ENCODE measurements around the gene TMEM86B.
"Not testable (repeated sequence)": the region's sequence is repeated elsewhere in the genome, so short reads cannot be mapped to it uniquely, and the experiment has no call there.

The TMEM86B gene

DNA sequence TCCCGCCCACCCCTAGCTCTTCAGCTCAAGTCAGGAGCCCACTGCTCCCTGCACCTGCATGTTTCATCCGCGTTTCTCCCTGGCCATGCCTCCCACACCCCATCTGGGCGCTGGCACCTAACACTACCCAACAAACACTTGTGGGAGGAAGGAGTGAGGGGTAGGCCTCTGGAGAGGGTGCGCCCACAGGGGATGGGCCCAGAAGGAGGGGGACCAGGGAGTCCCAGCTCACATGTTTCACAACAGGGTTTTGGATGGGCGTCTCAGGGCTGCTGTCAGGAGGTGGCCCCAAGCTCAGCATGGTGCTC is 12.1 kb upstream of the TMEM86B start:
- no peak for DNase-seq

DNA sequence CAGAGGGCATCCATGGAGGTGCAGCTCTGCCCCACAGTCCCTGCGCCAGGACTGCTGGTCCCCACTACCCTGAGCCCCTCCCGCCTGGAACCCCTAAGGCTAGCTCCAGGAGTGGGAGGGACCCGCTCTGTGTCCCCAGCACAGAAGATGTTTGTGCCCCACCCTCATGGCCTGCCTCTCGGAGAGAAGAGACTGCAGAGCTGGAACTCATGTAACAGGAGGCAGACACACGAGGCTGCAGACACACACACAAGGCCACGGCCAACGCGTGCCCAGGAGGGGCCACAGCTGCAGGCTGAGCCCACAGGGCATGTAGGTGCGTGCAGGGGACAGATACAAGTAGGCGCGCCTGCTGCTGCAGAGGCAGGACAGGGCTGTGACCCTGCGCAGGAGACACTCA is 10.4 kb upstream of the TMEM86B start:
- no peak for DNase-seq

DNA sequence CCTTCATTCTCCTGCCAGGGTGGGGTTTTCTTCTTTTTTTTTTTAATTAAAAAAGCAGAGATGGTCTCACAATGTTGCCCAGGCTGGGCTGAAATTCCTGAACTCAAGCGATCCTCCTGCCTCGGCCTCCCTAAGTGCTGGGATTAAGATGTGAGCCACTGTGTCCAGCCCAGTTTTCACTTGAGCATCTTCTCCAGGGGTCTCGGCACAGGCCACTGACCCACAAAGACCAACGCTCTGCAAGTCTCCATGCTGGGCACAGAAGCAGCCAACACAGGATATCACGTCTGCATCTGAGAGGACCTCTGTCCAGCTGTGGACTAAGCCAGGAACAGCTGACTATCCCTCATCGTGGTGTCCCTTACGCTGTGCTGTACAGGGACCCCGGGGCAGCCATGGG is 9.5 kb upstream of the TMEM86B start:
- no peak for DNase-seq

DNA sequence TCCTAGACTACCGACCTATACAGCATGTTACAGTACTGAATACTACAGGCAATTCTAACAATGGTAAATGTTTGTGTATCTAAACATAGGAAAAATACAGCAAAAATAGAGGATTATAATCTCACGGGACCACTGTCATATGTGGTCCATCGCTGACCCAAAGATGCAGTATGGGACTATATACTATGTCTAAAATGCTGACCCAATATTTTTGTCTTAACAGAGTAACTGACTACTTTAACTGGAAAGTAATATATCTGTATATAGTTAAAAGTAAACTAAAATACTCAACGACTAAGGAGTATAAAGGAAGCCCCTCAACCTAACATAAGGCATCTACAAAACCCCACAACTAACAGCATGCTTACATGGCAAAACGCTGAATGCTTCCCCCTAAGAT is 4.4 kb upstream of the TMEM86B start:
- no peak for DNase-seq

DNA sequence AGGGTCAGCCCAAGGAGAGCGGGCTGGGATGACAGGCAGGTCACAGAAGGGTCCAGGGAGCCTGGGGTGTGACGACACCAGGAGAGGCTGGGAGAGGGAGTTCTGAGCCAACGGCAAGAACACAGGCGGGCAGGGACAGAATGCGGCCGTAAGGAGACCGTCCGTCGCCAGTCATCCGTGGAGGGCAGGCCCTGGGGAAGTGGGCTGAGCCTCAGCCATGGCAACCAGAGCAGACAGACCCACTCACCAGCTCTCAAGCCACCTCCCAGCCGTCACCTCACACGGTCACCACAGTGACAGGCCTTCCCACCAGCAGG is 3.7 kb upstream of the TMEM86B start:
- no peak for DNase-seq

DNA sequence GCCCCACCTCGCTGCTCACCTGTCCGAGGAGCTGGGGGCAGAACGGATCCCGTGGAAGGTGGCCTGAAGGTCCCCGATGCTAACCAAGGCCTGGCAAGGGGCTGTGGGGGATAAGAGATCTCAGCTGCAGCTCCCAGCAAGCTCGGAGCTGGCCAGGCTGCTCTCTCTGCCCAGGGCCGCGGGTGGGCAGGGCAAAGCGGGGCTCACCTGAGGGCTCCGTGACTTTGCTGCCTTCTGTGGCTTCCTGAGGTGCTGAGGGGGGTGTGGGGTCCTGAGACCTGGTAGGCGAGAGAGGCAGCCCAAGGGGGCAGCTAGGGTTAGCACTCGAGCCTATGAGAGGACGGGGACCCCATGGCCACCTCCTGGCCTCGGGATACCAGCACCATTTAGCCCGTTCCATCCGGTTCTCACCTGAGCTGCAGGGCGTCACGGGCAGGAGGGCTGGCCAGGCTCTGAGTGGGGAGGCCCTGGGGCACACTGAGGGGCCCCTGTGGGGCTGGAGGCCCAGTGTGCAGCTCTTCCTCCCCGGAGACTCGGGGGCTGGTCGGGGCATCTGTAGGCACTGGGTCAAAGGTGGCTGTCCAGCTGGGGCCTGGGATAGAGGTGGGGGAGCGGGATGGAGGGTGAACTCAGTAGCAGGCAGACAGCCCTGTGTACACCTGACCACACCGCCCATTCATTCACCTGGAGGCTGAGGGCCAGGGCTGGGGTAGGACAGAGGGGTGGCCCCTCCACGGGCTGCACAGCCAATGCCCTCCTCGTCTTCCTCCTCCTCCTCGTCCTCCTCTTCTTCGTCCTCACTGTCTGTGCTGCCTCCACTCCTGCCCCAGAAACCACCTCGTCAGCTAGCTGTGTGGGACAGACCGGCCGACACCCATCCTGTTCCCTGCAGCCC is 3.1 kb upstream of the TMEM86B start:
- no peak for DNase-seq

DNA sequence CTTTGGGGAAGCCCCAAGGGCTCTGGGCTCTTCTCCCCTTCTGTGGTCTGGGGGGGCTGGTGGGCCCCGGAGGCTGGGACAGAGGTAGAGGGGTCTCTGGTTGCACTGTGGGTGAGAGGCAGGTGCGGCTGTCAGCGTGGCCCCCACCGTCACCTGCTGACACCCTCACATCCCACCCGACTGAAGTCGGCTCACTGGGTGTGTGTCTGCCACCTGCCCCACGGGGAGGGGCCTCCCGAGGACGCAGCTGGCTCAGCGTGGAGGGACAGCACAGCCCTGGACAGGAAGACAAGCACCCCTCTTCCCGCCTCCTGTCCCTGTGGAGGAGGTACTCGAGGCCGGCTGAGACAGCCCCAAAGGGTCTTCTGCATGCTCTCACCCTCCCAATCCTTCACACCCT is 2.2 kb upstream of the TMEM86B start:
- DNase-seq, result no peak

DNA sequence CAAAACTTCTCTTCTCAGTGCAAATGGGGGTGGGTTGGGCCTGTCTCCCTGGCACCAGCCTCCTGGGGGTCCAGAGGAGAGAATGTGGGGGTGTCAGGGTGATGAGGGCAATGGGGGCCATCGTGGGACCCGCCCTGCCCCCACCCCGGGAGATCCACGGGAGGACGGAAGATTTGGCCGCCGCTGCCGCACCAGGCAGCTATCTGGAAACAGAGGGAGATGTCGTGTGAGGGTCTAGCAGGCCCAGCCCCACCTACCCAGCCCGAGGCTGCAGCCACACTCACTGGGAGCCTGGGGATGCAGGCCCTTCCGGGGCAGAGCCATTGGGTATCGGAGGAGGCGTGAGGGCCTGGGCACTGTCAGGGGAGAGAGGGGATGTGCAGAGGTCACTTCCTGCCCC is 1.8 kb upstream of the TMEM86B start:
- no peak for DNase-seq

DNA sequence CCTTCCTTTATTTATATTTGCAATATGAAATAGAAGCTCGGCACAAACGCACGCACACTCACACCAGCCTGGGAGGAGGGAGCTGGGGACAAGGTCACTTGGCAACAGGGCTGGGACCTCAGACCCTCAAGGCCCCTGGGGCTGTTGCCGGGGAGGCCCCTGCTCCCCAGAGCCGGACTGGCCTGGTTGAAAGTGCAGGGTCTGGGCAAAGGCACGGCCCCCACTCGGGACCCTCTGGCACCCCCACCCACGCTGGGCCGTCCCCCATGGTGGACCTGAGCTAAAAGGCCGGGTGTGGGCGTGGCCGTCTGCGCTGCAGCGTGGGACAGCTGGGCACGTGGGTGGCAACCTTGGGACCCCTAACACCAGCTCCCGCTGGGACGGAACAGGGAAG is 1.2 kb upstream of the TMEM86B start:
- no peak for DNase-seq

DNA sequence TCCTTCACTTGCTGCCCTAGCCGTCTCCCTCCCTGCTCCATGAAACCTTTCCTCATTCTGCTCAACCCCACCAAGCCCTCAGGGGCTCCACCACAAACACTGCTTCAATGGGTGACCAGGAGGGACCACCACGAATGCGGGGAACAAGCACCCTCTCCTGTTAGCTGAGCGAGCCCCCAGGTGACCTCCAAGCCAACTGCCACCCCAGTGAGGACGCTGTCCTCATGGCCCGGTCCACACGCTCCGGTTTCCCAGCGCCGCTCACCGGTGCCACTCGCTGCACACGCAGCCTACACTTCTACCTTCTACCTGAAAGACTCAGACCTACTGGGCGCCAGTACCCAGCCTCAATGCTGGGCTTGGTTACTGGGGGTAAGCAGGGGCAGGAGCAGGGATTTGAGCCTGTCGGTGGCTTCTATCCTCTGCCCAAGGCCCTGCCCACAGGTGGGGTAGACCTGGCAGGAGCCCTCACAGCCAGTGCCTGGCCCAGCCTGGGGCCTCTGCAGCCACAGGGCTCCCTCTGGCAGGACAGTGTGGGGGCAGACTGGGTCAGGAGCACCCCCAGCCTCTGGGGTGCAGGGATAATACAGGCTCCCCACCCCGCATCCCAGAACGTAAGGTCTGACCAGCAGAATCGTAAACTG is 704 bp upstream of the TMEM86B start:
- no peak for DNase-seq

DNA sequence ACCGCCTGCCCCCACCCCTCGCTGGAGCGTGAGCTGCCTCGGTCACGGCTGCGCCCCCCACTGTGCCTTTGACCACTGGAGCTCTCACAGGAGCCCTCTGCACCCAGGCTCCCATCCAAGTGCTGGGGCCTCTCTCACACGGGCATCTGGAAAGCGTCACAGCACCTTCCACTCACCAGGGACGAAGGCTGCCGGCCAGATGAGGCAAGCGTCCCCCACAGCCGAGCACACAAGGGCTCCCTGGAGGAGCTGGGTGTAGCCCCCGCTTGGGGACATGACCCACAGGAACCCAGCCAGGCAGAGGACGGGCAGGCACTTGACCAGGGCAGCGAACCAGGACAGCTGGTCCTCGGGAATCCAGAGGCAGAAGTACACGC is 560 bp downstream of the TMEM86B start:
- no peak for DNase-seq

DNA sequence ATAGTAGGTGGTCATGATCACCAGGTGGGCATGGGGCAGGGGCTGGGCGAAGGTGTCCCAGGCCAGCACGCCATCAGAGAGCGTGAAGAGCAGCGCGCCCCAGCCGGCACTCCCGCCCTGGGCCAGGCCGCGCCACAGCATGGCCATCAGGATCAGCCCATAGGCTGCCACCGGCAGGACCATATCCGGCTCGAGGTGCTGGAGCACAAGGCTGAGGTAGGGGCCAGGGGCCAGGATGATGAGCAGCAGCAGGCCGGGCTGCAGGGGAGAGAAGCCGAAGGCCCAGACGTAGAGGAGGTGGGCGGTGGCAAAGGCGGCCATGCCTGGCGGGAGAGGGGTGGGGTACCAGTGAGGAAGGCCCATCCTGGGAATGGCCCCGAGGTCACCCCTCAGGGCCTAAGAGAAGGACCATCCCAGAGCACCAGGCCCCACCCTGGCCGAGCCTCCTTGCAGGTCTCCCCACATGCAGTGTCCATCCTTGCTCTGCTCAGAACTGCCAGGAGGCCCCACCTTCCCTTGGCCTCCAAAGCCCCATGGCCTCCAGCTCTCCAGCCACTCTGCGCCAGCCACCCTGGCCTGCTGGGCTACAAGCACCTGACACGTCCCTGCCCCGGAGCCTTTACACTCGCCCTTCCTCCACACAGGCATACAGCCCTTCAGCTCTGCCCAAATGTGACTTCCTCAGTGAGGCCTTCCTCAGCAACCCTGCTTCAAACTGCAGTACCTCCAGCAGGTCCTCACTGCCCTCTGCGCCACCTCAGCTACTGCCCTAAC is 1.1 kb downstream of the TMEM86B start:
- DNase-seq, result no peak

DNA sequence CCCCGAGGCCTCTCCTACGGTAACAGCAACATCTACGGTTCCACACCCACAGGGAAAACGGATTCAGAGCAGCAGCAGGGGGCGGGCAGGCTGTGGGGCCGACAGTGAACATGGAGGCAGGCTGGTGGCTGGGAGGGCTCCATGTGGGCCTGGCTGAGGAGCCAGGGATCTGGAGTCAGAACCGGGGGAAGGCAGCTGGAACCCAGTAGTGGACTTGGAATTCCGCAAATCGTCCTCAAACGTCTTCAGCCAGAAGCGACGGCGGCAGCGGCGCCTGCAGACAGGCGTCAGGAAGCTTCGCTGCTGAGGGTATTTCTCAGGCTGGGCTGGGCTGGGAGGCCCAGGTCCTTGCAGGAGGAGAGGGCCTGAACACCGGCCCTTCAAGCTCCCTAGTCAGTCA is 1.8 kb downstream of the TMEM86B start:
- DNase-seq, result no peak

DNA sequence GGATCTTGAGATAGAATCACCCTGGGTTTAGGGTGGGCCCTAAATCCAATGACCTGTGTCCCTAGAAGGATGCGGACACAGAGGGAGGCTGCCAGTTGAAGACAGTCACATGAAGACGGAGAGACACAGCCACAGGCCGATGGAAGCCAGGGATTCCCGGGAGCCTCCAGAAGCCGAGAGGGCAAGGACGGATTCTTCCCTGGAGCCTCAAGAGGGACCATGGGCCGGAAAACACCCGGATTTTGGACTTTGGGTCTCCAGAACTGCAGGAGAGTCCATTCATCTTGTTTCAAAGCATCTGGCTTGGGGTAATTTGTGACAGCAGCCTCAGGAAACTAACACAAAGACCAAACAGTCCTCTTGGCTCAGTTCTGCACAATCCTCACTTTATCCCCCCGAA is 2.3 kb downstream of the TMEM86B start:
- no peak for DNase-seq

DNA sequence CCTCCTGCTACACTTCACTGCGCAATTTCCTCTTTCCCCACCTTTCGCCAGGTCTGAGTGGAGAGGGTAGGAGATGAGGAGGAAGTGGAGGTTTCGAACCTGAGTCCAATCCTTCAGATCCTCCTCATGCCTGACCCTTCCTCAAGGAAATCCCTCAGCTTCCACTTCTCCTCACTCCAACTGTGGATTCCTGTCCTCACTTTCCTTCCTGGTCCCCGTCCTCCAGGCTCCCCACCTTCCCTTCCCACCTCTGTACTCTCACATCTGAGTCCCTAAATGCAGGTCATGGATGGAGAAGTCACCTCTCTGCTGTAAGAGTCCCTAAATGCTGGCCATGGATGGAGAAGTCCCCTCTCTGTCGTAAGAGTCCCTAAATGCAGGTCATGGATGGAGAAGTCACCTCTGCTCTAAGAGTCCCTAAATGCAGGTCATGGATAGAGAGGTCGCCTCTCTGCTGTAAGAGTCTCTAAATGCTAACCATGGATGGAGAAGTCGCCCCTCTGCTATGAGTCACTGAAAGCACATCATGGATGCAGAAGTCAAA is 3.1 kb downstream of the TMEM86B start:
- no peak for DNase-seq

DNA sequence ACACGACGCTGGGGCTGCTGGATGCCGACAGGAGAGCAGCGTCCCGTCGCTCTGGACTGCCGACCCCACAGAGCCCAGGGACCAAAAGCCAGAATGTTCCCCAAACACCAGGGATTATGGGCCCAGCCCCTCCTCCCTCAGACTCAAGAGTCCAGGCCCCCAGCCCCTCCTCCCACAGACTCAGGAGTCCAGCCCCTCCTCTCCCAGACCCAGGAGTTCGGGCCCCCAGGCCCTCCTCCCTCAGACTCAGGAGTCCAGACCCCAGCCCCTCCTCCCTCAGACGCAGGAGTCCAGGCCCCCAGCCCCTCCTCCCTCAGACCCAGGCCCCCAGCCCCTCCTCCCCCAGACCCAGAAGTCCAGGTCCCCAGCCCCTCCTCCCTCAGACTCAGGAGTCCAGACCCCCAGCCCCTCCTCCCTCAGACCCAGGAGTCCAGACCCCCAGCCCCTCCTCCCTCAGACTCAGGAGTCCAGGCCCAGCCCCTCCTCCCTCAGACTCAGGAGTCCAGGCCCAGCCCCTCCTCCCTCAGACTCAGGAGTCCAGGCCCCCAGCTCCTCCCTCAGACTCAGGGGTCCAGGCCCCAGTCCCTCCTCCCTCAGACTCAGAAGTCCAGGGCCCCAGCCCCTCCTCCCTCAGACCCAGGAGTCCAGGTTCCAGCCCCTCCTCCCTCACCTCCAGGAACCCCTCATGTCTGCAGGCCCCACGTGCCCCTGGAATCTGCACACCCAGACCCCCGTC is 3.7 kb downstream of the TMEM86B start:
- DNase-seq, result not testable (repeated sequence)

DNA sequence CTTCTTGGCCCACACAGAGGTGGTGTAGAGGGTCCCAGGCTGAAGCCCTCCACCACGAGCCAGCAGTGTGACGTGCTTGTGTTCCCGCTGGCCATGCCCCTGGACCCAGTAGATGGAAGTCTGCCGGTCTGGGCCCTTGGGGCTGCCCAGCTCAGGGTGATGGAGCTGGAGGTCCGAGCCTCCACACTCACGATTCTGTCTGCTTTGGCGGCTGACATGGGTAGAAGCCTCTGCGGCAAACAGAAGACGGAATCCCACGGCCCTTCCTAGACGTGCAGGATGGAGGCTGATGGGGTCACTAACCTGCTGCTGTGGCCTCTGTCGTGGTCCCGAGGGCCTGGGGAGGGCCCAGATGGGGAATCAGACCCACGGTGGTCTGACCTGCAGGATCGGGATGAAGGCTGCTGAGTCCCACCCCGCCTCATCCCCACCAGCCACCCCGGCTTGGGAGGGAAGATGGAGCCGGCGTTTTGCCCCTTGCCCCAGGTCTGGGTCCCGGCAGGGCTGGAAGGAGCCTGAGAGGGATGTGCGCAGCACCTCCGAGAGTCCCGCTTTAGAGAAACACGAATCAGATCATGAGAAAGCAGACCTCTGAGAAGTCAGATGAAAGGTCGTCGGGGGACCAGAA is 4.4 kb downstream of the TMEM86B start:
- no peak for DNase-seq

DNA sequence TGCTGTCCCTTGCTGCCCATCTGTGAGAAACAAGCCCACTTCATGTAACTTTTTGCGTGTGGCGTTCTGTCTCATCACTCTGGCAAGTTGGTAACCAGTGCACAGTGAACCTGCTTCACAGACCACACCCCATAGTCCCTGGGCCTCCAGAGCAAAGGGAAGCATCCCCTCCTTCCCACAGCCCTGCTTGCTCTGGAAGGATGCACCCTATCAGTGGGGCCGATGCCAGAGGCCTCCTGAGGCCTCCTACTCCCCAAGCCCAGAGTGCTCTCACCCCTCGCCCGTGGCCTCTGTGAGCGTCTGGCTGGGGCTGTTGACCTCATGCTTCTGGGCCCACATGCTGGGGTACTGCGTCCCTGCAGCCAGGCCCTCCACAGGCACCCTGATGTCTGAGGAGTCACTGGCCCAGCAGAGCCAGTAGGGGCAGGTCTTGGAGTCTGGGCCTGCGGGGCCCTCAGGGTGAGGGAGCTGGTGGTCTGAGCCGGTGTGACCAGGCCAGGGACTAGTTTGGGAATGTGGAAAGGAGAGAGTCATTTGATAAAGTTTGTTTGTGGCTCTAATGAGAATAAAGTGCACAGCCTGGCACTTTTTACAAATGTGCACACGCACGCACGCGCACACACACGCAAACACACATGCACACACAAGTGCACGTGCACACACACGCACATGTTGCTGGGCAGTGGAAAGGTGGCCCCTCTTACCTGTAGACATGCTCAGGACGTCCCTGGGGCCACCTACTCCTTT is 5.1 kb downstream of the TMEM86B start:
- no peak for DNase-seq

DNA sequence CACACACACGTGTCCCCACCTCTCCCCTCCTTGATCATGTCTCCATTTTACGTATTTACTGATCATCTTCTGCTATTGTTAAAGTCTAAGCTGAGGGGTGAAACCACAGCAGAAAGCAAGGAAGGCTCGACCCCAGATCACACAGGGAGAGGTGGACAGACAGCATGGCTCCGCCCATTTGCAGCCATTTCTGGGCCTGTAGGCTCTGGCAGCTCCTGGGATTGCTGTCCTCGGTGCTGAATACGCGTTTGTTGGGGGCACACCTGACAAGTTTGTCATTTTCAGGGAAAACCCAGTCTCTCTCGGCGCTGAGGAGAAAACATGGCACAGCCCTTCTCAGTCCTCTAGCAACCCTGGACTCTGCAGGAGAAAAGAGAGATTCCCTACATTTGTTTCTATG is 8.0 kb downstream of the TMEM86B start:
- DNase-seq, result no peak

DNA sequence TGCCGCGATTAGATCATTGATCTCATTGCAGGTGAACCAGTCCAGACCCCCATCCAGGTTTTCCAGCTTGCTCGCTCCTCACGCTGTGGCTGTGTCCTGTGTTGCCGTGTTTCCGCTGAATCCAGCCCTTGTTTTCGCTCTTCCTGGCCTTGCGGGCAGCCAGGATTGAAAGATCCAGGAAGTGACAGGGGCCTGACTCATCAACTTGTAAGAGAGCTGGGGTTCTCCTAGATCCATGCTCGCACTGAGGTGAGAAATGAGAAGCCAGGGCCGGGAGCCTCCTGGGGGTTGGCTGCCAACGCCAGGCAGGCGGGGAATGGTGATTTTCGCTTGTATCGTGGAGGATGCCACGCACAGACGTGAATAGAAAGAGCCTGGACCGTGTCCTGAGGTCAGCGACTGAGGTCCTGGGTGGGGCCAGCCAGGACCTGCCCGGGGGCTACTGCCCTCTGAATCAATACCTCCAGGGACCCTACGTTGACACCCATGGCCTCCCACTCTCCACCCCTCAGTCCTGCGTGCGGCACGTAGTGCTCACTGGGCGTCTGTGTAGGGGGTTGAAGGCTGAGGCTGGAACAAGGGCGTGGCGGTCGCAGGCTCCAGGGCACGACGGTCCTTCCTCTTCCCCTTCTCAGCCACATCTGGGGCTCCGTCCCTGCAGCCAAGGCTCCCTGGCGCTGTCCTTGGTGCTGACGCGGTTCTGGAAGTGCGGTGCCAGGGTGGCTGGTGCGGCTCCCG is 11.9 kb downstream of the TMEM86B start:
- DNase-seq, result peak; percentile 59 to 68

DNA sequence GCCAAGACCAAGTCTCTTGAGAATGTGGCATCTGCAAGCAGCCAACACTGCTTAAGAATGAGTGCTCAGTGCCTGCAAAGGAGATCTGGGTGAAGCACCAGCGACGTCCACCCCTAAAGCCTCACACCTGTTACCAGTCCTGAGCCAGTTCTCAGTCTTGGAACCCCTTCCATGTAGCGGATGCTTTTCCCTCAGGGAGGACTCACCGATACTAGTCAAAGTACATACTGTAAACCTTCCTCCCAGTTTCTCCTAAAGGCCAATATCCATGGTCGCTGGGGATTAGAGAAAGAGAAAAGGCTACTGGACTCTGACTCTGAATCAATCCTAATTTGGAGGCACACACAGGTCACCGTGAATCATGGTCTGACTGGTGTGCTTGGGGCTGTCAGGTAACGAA is 15.0 kb downstream of the TMEM86B start:
- no peak for DNase-seq

Measured in stimulated activated CD4-positive, alpha-beta T cell treated with anti-CD3 and anti-CD28 coated beads, Interleukin-2, amount 100 ng/mL, for 24 hours (primary cell).